KMS-11 (cell line): ENCODE data around the gene PLXND1.
"Not testable (repeated sequence)": the region's sequence is repeated elsewhere in the genome, so short reads cannot be mapped to it uniquely, and the experiment has no call there.

Experiments
- H2AFZ ChIP-seq: fragments of 200-600 bp; sonication (generic); 2 replicates; pipeline ENCODE4 v1.6.1; 2016; ENCODE audit warnings: antibody characterized with exemption, mixed run types, low read depth
- H3K27ac ChIP-seq: fragments of 200-600 bp; sonication (generic); 2 replicates; pipeline ENCODE4 v1.6.1; 2016; ENCODE audit warnings: mild to moderate bottlenecking, mixed run types
- H3K27me3 ChIP-seq: fragments of 200-600 bp; sonication (generic); 2 replicates; pipeline ENCODE4 v1.6.1; 2017; ENCODE audit warnings: mild to moderate bottlenecking, low read depth, mixed run types, moderate library complexity; ENCODE audit not compliant: insufficient read depth
- H3K36me3 ChIP-seq: fragments of 200-600 bp; sonication (generic); 2 replicates; pipeline ENCODE4 v1.6.1; 2017; ENCODE audit warnings: mild to moderate bottlenecking, mixed run types; ENCODE audit not compliant: insufficient read depth
- H3K4me1 ChIP-seq: fragments of 200-600 bp; sonication (generic); 2 replicates; pipeline ENCODE4 v1.6.1; 2016; ENCODE audit warnings: mild to moderate bottlenecking, low read depth, mixed run types; ENCODE audit not compliant: poor library complexity, severe bottlenecking
- H3K4me2 ChIP-seq: fragments of 200-600 bp; sonication (generic); 2 replicates; pipeline ENCODE4 v1.7.0; 2016; ENCODE audit warnings: mild to moderate bottlenecking, mixed run types
- H3K4me3 ChIP-seq: fragments of 200-600 bp; sonication (generic); IDR thresholded peaks from 2 replicates; pipeline ENCODE4 v1.6.1; 2017; ENCODE audit warnings: low read depth, low read length, mixed read lengths; ENCODE audit not compliant: insufficient read depth
- H3K79me2 ChIP-seq: fragments of 200-600 bp; sonication (generic); 2 replicates; pipeline ENCODE4 v1.6.1; 2016; ENCODE audit warnings: low read depth, mixed run types; ENCODE audit not compliant: insufficient read depth
- H3K9ac ChIP-seq: fragments of 200-600 bp; sonication (generic); 2 replicates; pipeline ENCODE4 v1.6.1; 2016; ENCODE audit warnings: mild to moderate bottlenecking, mixed run types
- H4K20me1 ChIP-seq: fragments of 200-600 bp; sonication (generic); 2 replicates; pipeline ENCODE4 v1.6.1; 2016; ENCODE audit warnings: mild to moderate bottlenecking, mixed run types; ENCODE audit not compliant: insufficient read depth
- CTCF ChIP-seq: fragments of 200-600 bp; sonication (generic); conservative IDR thresholded peaks from 2 replicates; pipeline ENCODE4 v1.6.1; 2017; ENCODE audit warnings: low read depth, mild to moderate bottlenecking, antibody characterized with exemption, low read length, moderate library complexity, mixed read lengths

Gene PLXND1

DNA sequence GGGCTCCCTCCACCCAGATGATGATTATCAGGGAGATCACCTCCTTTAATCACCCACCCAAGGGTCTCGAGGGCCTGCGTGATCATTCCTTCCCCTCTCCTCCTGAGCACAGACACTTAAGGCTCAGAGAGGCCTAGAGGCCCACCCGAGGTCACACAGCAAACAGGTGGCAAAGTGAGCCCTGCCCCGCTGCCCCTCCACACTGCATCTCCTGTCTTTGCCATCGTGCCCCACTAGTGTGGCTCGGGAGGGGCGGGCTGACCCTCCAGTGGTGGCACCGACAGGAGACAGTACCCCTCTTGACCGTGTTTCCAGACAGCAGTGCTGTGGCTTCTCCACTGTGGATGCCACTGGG lies 4.9 kb upstream of the PLXND1 start:
- Histone ChIP-seq H3K4me3 (no peak overlapping the region), H2AFZ (no peak overlapping the region), H3K27ac (no peak overlapping the region), H3K4me2 (no peak overlapping the region), H3K79me2 (no peaks in the 10 kb centered on the region), H4K20me1 (no peaks in the 10 kb centered on the region), H3K36me3 (no peaks in the 10 kb centered on the region), H3K9ac (no peak overlapping the region), H3K4me1 (no peaks in the 10 kb centered on the region), H3K27me3 (peaks cover 10% of the 10 kb centered on the region; the same call in 1 of the 2 replicates)
- no peak for TF ChIP-seq CTCF

DNA sequence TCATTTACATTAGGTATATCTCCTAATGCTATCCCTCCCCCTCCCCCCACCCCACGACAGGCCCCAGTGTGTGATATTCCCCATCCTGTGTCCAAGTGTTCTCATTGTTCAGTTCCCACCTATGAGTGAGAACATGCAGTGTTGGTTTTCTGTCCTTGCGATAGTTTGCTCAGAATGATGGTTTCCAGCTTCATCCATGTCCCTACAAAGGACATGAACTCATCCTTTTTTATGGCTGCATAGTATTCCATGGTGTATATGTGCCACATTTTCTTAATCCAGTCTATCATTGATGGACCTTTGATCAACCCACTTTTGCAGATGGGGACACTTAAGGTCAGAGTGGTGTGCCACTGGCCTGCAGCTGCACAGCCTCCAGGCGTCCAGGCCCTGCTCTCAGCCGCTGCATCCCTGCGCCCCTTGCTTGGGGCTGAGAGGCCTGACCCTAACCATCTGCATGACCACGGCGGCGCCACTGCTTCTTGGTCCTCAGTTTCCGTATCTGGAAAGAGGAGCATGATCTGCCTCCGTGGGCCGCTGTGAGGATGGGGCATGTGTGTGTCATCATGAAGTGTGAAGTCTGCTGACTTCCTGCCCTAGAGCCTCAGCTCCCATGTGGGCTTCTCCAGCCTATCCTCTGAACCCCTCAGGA lies 4.4 kb upstream of the PLXND1 start:
- not testable (repeated sequence) for H3K4me3 ChIP-seq, H3K27ac ChIP-seq, H3K4me1 ChIP-seq, H4K20me1 ChIP-seq, H3K4me2 ChIP-seq, H3K9ac ChIP-seq, H3K79me2 ChIP-seq, H3K27me3 ChIP-seq, H3K36me3 ChIP-seq, H2AFZ ChIP-seq

- Histone ChIP-seq H3K79me2 (no peaks in the 10 kb centered on the region), H3K9ac (no peak overlapping the region), H3K36me3 (no peaks in the 10 kb centered on the region), H4K20me1 (no peaks in the 10 kb centered on the region), H3K4me2 (no peak overlapping the region), H3K4me3 (no peak overlapping the region), H3K27me3 (peaks cover 10% of the 10 kb centered on the region; the same call in 1 of the 2 replicates), H3K4me1 (peaks cover 7% of the 10 kb centered on the region), H2AFZ (no peak overlapping the region), H3K27ac (no peak overlapping the region)
- no peak for TF ChIP-seq CTCF
These were observed 3.8 kb upstream of the PLXND1 start for GRCh38 chr3:129610276-129610675.

DNA sequence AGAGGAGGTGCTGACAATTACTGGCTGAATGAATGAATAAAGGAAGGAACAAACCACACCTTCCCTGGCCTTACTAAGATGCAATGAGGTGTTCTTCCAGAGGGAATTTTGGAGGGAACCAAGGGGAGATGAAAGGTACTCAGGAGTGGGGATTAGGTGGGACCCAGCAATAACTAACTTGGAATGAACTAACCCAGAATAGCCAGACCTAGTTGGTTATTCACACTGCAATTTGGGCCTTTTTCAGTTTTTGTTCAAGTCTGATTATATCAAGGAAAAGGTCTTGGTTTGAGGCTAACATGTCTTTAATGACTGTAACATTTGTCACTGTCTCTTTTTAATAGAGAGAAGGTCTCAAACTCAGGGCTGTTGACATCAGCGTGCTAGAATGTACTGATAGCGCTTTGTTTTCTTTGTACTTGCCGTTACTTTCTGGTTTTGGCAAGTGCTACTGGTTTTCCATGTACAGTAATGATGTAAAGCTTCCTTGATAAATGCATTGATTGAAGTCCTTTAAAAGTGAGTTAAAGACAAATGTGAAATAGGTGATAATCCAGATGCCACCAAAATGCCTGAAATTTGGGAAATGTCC lies 3.2 kb upstream of the PLXND1 start:
- no peaks in the 10 kb centered on the region for H3K79me2 ChIP-seq
- H3K27ac ChIP-seq = no peak overlapping the region
- no peak overlapping the region for H3K4me2 ChIP-seq
- no peak for TF ChIP-seq CTCF
- H3K4me1 ChIP-seq = peaks cover 10% of the 10 kb centered on the region
- H3K36me3 ChIP-seq = no peaks in the 10 kb centered on the region
- no peak overlapping the region for H3K9ac ChIP-seq
- H3K27me3 ChIP-seq = peaks cover 10% of the 10 kb centered on the region; the same call in 1 of the 2 replicates
- H4K20me1 ChIP-seq = no peaks in the 10 kb centered on the region
- H3K4me3 ChIP-seq = no peak overlapping the region
- H2AFZ ChIP-seq = no peak overlapping the region

- Histone ChIP-seq H3K4me3 (no peak overlapping the region), H3K27me3 (peaks cover 10% of the 10 kb centered on the region; the same call in 1 of the 2 replicates), H4K20me1 (no peaks in the 10 kb centered on the region), H3K79me2 (no peaks in the 10 kb centered on the region), H3K4me1 (peaks cover 14% of the 10 kb centered on the region), H3K27ac (no peak overlapping the region), H3K9ac (no peak overlapping the region), H2AFZ (no peak overlapping the region), H3K4me2 (no peak overlapping the region), H3K36me3 (no peaks in the 10 kb centered on the region)
- TF ChIP-seq CTCF = no peak
These were observed 2.6 kb upstream of the PLXND1 start for GRCh38 chr3:129608936-129609590.
